HCT116 (cell line): ENCODE results near the gene GRIP1. TPM values are rescaled to one million over a fixed set of nuclear protein-coding genes. Genes with fewer than 3 reads are reported as not detected.

Experiments
- ATAC-seq: fragments of 200-7000 bp; cut with Tn5 transposase; 2 replicates; pipeline ENCODE4 v1.9.1; 2020; ENCODE audit warnings: mild to moderate bottlenecking, moderate library complexity
- BruUV-seq: library from RNA; stranded (reverse); fragments of 400-500 nt; replicated peaks from 2 replicates; lab custom pipeline; 2021; lab: Mats Ljungman, UMichigan
- CTCF ChIA-PET: fragments of 300-600 bp; sonication (Branson Sonifier 250); formaldehyde crosslinking; loops from one replicate; lab custom pipeline; 2021; ENCODE audit warnings: antibody characterized with exemption; lab: Charles Lee
- POLR2A ChIA-PET: fragments of 300-600, 350-600 bp; sonication (Branson Sonifier 250); formaldehyde crosslinking; loops from one replicate; lab custom pipeline; 2021; ENCODE audit warnings: antibody characterized with exemption; lab: Charles Lee
- RAD21 ChIA-PET, 2 experiments: fragments of 300-600 bp; sonication (Branson Sonifier 250); formaldehyde crosslinking; loops; one replicate each; lab custom pipeline; 2023; ENCODE audit warnings: low total read pairs in 2 of 2; ENCODE audit not compliant: uncharacterized antibody in 2 of 2, unreplicated experiment in 2 of 2, low non-redundant PET in 1 of 2; lab: Charles Lee
- DNase-seq: peaks from one replicate; pipeline ENCODE4 v3.0.0-alpha.2; 2010; ENCODE audit warnings: low read depth, low spot score
- H2AFZ ChIP-seq: fragments of 200-600 bp; shearing (Covaris generic), sonication (generic); 2 replicates; pipeline ENCODE4 v1.6.1; 2017; ENCODE audit warnings: low read depth, mixed run types, mixed read lengths, antibody characterized with exemption, low read length; ENCODE audit not compliant: poor library complexity, severe bottlenecking
- H3K27ac ChIP-seq: 2 replicates; pipeline ENCODE4 v1.5.1; 2012; ENCODE audit warnings: low read depth, low read length
- H3K27me3 ChIP-seq: fragments of 200-600 bp; sonication (generic); 2 replicates; pipeline ENCODE4 v1.6.1; 2016; ENCODE audit warnings: mixed run types, low read length, mixed read lengths; ENCODE audit not compliant: insufficient read depth
- H3K36me3 ChIP-seq, 2 experiments: fragments of 200-500 bp in 1 of 2; fragments of 200-600 bp in 1 of 2; sonication (Bioruptor generic) in 1 of 2; sonication (generic) in 1 of 2; 2 replicates each; pipeline versions ENCODE4 v1.5.1 to v1.6.1; 2014 to 2016; ENCODE audit warnings: low read length in 2 of 2, inconsistent platforms in 1 of 2, mixed read lengths in 1 of 2, mixed run types in 1 of 2; ENCODE audit not compliant: insufficient read depth in 2 of 2, control insufficient read depth in 1 of 2
- H3K4me1 ChIP-seq, 2 experiments: fragments of 200-600 bp in 1 of 2; sonication (generic) in 1 of 2; 2 replicates each; pipeline versions ENCODE4 v1.5.1 to v1.6.1; 2012 to 2017; ENCODE audit warnings: low read length in 2 of 2, inconsistent platforms in 1 of 2, mild to moderate bottlenecking in 1 of 2, mixed read lengths in 1 of 2, mixed run types in 1 of 2, moderate library complexity in 1 of 2; ENCODE audit not compliant: insufficient read depth in 2 of 2, control insufficient read depth in 1 of 2
- H3K4me2 ChIP-seq: fragments of 200-600 bp; sonication (generic); 2 replicates; pipeline ENCODE4 v1.6.1; 2017; ENCODE audit warnings: mixed run types, low read length, mixed read lengths
- H3K4me3 ChIP-seq, 2 experiments: fragments of 200-600 bp in 1 of 2; sonication (generic) in 1 of 2; replicated peaks in 1 of 2; 2 replicates each; pipeline ENCODE4 v1.5.1; 2011 to 2016; ENCODE audit warnings: low read length in 2 of 2, control low read depth in 1 of 2, low read depth in 1 of 2, mild to moderate bottlenecking in 1 of 2, mixed read lengths in 1 of 2, mixed run types in 1 of 2
- H3K79me2 ChIP-seq: fragments of 200-600 bp; sonication (generic); 2 replicates; pipeline ENCODE4 v1.6.1; 2017; ENCODE audit warnings: mild to moderate bottlenecking, mixed run types, low read length, moderate library complexity, mixed read lengths; ENCODE audit not compliant: insufficient read depth
- H3K9ac ChIP-seq: fragments of 200-600 bp; sonication (generic); 2 replicates; pipeline ENCODE4 v1.6.1; 2016; ENCODE audit warnings: low read length, mixed read lengths
- H3K9me2 ChIP-seq: fragments of 200-600 bp; sonication (generic), shearing (Covaris generic); 2 replicates; pipeline ENCODE4 v1.6.1; 2017; ENCODE audit warnings: mixed run types, mild to moderate bottlenecking, moderate library complexity; ENCODE audit not compliant: insufficient read depth
- H3K9me3 ChIP-seq, 2 experiments: fragments of 200-500 bp in 1 of 2; fragments of 200-600 bp in 1 of 2; sonication (Bioruptor generic) in 1 of 2; sonication (generic) in 1 of 2; 2 replicates each; pipeline ENCODE4 v1.6.1; 2014 to 2017; ENCODE audit warnings: low read length in 2 of 2, mixed read lengths in 2 of 2, inconsistent platforms in 1 of 2, low read depth in 1 of 2, mild to moderate bottlenecking in 1 of 2, mixed run types in 1 of 2, moderate library complexity in 1 of 2; ENCODE audit not compliant: control insufficient read depth in 1 of 2, insufficient read depth in 1 of 2
- H4K20me1 ChIP-seq: fragments of 200-600 bp; sonication (generic), shearing (Covaris generic); 2 replicates; pipeline ENCODE4 v1.6.1; 2017; ENCODE audit warnings: mixed run types, mild to moderate bottlenecking, moderate library complexity; ENCODE audit not compliant: insufficient read depth
- CBX3 ChIP-seq: IDR thresholded peaks from 2 replicates; pipeline ENCODE4 v1.6.1; 2012; ENCODE audit warnings: low read depth
- EGR1 ChIP-seq: IDR thresholded peaks from 2 replicates; pipeline ENCODE4 v1.6.1; 2012; ENCODE audit warnings: low read depth
- EZH2 ChIP-seq: fragments of 200-600 bp; sonication (generic); IDR thresholded peaks from 2 replicates; pipeline ENCODE4 v1.6.1; 2017; ENCODE audit warnings: antibody characterized with exemption, mixed run types
- JUND ChIP-seq: IDR thresholded peaks from 2 replicates; pipeline ENCODE4 v1.6.1; 2012
- MAX ChIP-seq: IDR thresholded peaks from 2 replicates; pipeline ENCODE4 v1.6.1; 2012
- POLR2AphosphoS5 ChIP-seq: IDR thresholded peaks from 2 replicates; pipeline ENCODE4 v1.6.1; 2011; ENCODE audit warnings: mild to moderate bottlenecking, low read depth, low read length, moderate library complexity
- RAD21 ChIP-seq: IDR thresholded peaks from 2 replicates; pipeline ENCODE4 v1.6.1; 2012; ENCODE audit warnings: low read depth, mild to moderate bottlenecking
- SIN3A ChIP-seq: IDR thresholded peaks from 2 replicates; pipeline ENCODE4 v1.6.1; 2012; ENCODE audit warnings: low read depth
- SP1 ChIP-seq: IDR thresholded peaks from 2 replicates; pipeline ENCODE4 v1.6.1; 2012; ENCODE audit warnings: low read depth
- SRF ChIP-seq: IDR thresholded peaks from 2 replicates; pipeline ENCODE4 v1.6.1; 2012; ENCODE audit warnings: low read depth
- YY1 ChIP-seq: IDR thresholded peaks from 2 replicates; pipeline ENCODE4 v1.6.1; 2011; ENCODE audit warnings: low read length, low read depth, moderate library complexity, mild to moderate bottlenecking; ENCODE audit not compliant: insufficient replicate concordance; ENCODE audit errors: extremely low read depth
- ZFX ChIP-seq: fragments of 450-650 bp; IDR thresholded peaks from 2 replicates; pipeline ENCODE4 v1.6.1; 2017
- ZNF274 ChIP-seq: fragments of 200-500 bp; sonication (Bioruptor generic); IDR thresholded peaks from 2 replicates; pipeline ENCODE4 v1.6.1; 2014; ENCODE audit warnings: mild to moderate bottlenecking, low read depth, low read length, inconsistent platforms
- intact Hi-C: fragments of 100-400 bp; cut with micrococcal nuclease; formaldehyde crosslinking; loops from 2 replicates; pipeline ENCODE4 v1.10.0; 2022
- total RNA-seq: library from RNA; stranded (reverse); gene quantifications from one replicate; pipeline ENCODE4 v1.2.1, GENCODE V29; 2021; ENCODE audit not compliant: unreplicated experiment
- TF ChIP-seq, protein P1 (sequence below): IDR thresholded peaks from 2 replicates; pipeline ENCODE4 v1.6.1; 2012; ENCODE audit warnings: low read depth
- TF ChIP-seq, protein P2 (sequence below): IDR thresholded peaks from 2 replicates; pipeline ENCODE4 v1.6.1; 2011; ENCODE audit warnings: mild to moderate bottlenecking, low read length, moderate library complexity; ENCODE audit not compliant: insufficient replicate concordance; ENCODE audit errors: extremely low read depth

Gene GRIP1
- total RNA-seq, 1 experiment from 2014 or later, result not detected

- no peak for TF ChIP-seq POLR2AphosphoS5
- TF ChIP-seq EZH2, result no peak
- no peak for TF ChIP-seq CBX3
Measured at GRCh38 chr12:66453844-66454243, 225.0 kb downstream of the GRIP1 start (continued).

- POLR2A ChIA-PET, result no interaction called here
- TF ChIP-seq SRF (no peak), YY1 (no peak), MAX (no peak), ZFX (no peak), SP1 (no peak), EGR1 (no peak), RAD21 (no peak), ZNF274 (no peak), POLR2AphosphoS5 (no peak), SIN3A (no peak), JUND (no peak)
- TF ChIP-seq, protein P1, sequence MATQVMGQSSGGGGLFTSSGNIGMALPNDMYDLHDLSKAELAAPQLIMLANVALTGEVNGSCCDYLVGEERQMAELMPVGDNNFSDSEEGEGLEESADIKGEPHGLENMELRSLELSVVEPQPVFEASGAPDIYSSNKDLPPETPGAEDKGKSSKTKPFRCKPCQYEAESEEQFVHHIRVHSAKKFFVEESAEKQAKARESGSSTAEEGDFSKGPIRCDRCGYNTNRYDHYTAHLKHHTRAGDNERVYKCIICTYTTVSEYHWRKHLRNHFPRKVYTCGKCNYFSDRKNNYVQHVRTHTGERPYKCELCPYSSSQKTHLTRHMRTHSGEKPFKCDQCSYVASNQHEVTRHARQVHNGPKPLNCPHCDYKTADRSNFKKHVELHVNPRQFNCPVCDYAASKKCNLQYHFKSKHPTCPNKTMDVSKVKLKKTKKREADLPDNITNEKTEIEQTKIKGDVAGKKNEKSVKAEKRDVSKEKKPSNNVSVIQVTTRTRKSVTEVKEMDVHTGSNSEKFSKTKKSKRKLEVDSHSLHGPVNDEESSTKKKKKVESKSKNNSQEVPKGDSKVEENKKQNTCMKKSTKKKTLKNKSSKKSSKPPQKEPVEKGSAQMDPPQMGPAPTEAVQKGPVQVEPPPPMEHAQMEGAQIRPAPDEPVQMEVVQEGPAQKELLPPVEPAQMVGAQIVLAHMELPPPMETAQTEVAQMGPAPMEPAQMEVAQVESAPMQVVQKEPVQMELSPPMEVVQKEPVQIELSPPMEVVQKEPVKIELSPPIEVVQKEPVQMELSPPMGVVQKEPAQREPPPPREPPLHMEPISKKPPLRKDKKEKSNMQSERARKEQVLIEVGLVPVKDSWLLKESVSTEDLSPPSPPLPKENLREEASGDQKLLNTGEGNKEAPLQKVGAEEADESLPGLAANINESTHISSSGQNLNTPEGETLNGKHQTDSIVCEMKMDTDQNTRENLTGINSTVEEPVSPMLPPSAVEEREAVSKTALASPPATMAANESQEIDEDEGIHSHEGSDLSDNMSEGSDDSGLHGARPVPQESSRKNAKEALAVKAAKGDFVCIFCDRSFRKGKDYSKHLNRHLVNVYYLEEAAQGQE, result no peak
- TF ChIP-seq, protein P2, sequence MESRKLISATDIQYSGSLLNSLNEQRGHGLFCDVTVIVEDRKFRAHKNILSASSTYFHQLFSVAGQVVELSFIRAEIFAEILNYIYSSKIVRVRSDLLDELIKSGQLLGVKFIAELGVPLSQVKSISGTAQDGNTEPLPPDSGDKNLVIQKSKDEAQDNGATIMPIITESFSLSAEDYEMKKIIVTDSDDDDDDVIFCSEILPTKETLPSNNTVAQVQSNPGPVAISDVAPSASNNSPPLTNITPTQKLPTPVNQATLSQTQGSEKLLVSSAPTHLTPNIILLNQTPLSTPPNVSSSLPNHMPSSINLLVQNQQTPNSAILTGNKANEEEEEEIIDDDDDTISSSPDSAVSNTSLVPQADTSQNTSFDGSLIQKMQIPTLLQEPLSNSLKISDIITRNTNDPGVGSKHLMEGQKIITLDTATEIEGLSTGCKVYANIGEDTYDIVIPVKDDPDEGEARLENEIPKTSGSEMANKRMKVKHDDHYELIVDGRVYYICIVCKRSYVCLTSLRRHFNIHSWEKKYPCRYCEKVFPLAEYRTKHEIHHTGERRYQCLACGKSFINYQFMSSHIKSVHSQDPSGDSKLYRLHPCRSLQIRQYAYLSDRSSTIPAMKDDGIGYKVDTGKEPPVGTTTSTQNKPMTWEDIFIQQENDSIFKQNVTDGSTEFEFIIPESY, result no peak
- H4K20me1 ChIP-seq, result no peaks in the 10 kb centered on the region
- H3K4me2 ChIP-seq, result no peak overlapping the region
- CTCF ChIA-PET, result no interaction called here
- no peak overlapping the region for H3K27ac ChIP-seq
- ATAC-seq (no peak), DNase-seq (no peak)
- no peak overlapping the region for H2AFZ ChIP-seq
- intact Hi-C loops, result no loop called here
- H3K79me2 ChIP-seq, result no peaks in the 10 kb centered on the region
- no peak overlapping the region for H3K9ac ChIP-seq
- H3K4me1 ChIP-seq, result 0 out of 4 replicates have a peak, but pooled peaks cover 0 to 3% of the 10 kb centered on the region in 2 experiments
- H3K36me3 ChIP-seq, result no peaks in the 10 kb centered on the region
- H3K27me3 ChIP-seq, result peaks cover 62% of the 10 kb centered on the region
- RAD21 ChIA-PET, result no interaction called here
- no peaks in the 10 kb centered on the region for H3K9me2 ChIP-seq
- H3K9me3 ChIP-seq, result no peaks in the 10 kb centered on the region
- BruUV-seq, result no TSS peak
- H3K4me3 ChIP-seq, result no peak overlapping the region
Measured at GRCh38 chr12:66453120-66453519, 225.8 kb downstream of the GRIP1 start.
